ENCODE measurements around the gene COX7C.
"Not testable (repeated sequence)": the region's sequence is repeated elsewhere in the genome, so short reads cannot be mapped to it uniquely, and the experiment has no call there.

The COX7C gene

GRCh38 chr5:86645885-86646284, 28.1 kb downstream of the COX7C start:
- no peak for DNase-seq (ENCODE audit: low read depth in 1 of 2, low spot score in 1 of 2)
- no peak overlapping the region for H3K4me3 ChIP-seq (replicated peaks; ENCODE audit: insufficient read depth, low read length)
- no peak for TF ChIP-seq REST (IDR thresholded peaks at IDR 0.05; ENCODE audit: insufficient replicate concordance, low read depth)
- TF ChIP-seq POLR2AphosphoS5 (IDR thresholded peaks at IDR 0.05; ENCODE audit: low read depth), result no peak
- TF ChIP-seq, protein P1, sequence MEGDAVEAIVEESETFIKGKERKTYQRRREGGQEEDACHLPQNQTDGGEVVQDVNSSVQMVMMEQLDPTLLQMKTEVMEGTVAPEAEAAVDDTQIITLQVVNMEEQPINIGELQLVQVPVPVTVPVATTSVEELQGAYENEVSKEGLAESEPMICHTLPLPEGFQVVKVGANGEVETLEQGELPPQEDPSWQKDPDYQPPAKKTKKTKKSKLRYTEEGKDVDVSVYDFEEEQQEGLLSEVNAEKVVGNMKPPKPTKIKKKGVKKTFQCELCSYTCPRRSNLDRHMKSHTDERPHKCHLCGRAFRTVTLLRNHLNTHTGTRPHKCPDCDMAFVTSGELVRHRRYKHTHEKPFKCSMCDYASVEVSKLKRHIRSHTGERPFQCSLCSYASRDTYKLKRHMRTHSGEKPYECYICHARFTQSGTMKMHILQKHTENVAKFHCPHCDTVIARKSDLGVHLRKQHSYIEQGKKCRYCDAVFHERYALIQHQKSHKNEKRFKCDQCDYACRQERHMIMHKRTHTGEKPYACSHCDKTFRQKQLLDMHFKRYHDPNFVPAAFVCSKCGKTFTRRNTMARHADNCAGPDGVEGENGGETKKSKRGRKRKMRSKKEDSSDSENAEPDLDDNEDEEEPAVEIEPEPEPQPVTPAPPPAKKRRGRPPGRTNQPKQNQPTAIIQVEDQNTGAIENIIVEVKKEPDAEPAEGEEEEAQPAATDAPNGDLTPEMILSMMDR (IDR thresholded peaks at IDR 0.05; ENCODE audit: insufficient read depth, low read length), result no peak
- TF ChIP-seq GABPA (IDR thresholded peaks at IDR 0.05; ENCODE audit: low read depth), result no peak
- no peak for TF ChIP-seq SPI1 (IDR thresholded peaks at IDR 0.05; ENCODE audit: borderline replicate concordance, low read depth)
- H3K27me3 ChIP-seq (ENCODE audit: insufficient read depth, poor library complexity, severe bottlenecking), result no peaks in the 10 kb centered on the region
- no peak overlapping the region for H3K27ac ChIP-seq (replicated peaks)

- Histone ChIP-seq H3K27ac (replicated peaks) (no peak overlapping the region), H3K27me3 (ENCODE audit: insufficient read depth, poor library complexity, severe bottlenecking) (no peaks in the 10 kb centered on the region), H3K4me3 (replicated peaks; ENCODE audit: insufficient read depth, low read length) (no peak overlapping the region)
- TF ChIP-seq SPI1 (IDR thresholded peaks at IDR 0.05; ENCODE audit: borderline replicate concordance, low read depth) (no peak), GABPA (IDR thresholded peaks at IDR 0.05; ENCODE audit: low read depth) (no peak), POLR2AphosphoS5 (IDR thresholded peaks at IDR 0.05; ENCODE audit: low read depth) (no peak), REST (IDR thresholded peaks at IDR 0.05; ENCODE audit: insufficient replicate concordance, low read depth) (no peak)
- TF ChIP-seq, protein P1 (IDR thresholded peaks at IDR 0.05; ENCODE audit: insufficient read depth, low read length), result no peak
- DNase-seq (ENCODE audit: low read depth in 1 of 2, low spot score in 1 of 2), result no peak
Observed at GRCh38 chr5:86646671-86647070, 28.9 kb downstream of the COX7C start.

GRCh38 chr5:86649832-86650505, 32.2 kb downstream of the COX7C start:
- DNase-seq (ENCODE audit: low read depth in 1 of 2, low spot score in 1 of 2), result no peak
- no peak overlapping the region for H3K4me3 ChIP-seq (replicated peaks; ENCODE audit: insufficient read depth, low read length)
- TF ChIP-seq REST (IDR thresholded peaks at IDR 0.05; ENCODE audit: insufficient replicate concordance, low read depth) (no peak), POLR2AphosphoS5 (IDR thresholded peaks at IDR 0.05; ENCODE audit: low read depth) (no peak), GABPA (IDR thresholded peaks at IDR 0.05; ENCODE audit: low read depth) (no peak), SPI1 (IDR thresholded peaks at IDR 0.05; ENCODE audit: borderline replicate concordance, low read depth) (no peak)
- TF ChIP-seq, protein P1 (IDR thresholded peaks at IDR 0.05; ENCODE audit: insufficient read depth, low read length), result no peak
- no peak overlapping the region for H3K27ac ChIP-seq (replicated peaks)
- H3K27me3 ChIP-seq (ENCODE audit: insufficient read depth, poor library complexity, severe bottlenecking), result no peaks in the 10 kb centered on the region

DNA sequence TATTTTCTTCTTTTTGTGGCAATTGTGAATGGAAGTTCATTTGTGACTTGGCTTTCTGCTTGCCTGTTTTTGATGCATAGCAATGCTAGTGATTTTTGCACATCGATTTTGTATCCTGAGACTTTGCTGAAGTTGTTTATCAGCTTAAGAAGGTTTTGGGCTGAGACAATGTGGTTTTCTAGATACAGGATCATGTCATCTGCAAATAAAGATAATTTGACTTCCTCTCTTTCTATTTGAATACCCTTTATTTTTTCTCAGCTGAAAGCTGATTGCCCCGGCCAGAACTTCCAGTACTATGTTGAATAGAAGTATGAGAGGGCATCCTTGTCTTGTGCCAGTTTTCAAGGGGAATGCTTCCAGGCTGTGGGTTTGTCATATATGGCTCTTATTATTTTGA, 43.0 kb downstream of the COX7C start:
- DNase-seq (ENCODE audit: low read depth in 1 of 2, low spot score in 1 of 2); H3K4me3 ChIP-seq (replicated peaks; ENCODE audit: insufficient read depth, low read length); H3K27me3 ChIP-seq (ENCODE audit: insufficient read depth, poor library complexity, severe bottlenecking): not testable (repeated sequence)

More for the DNA sequence above, 43.0 kb downstream of the COX7C start:
- not testable (repeated sequence) for H3K27ac ChIP-seq (replicated peaks)

Measured in HL-60 (cell line).